NB4 (cell line): ENCODE data around the gene CNTNAP2.

Experiments used
- MYC ChIP-seq: IDR thresholded peaks from 2 replicates; pipeline ENCODE4 v1.6.1; 2011; ENCODE audit warnings: low read depth, low read length
- POLR2A ChIP-seq: IDR thresholded peaks from 2 replicates; pipeline ENCODE4 v1.6.1; 2011; ENCODE audit warnings: mild to moderate bottlenecking; ENCODE audit not compliant: insufficient read length; ENCODE audit errors: extremely low read depth
- TF ChIP-seq, protein P1 (sequence below): IDR thresholded peaks from 2 replicates; pipeline ENCODE4 v1.6.1; 2011; ENCODE audit warnings: low read depth, low read length
- TF ChIP-seq, protein P2 (sequence below): IDR thresholded peaks from one replicate; pipeline ENCODE4 v1.5.1; 2012; ENCODE audit warnings: low read depth, low read length

DNA sequence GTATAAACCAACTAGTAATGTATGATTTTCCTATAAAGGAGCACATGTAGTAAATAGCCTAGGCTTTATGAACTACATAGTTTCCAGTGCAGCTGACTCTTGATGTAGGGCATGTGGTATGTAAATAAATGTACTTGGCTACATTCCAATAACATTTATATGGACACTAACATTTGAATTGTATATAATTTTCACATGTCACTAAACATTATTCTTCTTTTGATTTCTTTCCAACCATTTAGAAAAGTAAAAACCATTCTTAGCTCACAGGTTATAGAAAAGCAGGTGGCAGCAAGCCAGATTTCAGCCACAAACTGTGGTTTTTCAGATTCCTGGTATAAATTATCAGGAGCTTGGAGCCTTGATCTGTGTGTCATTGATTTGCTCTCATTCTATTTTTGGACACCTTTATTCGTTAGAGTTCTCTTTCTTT lies 1182.0 kb downstream of the CNTNAP2 start:
- TF ChIP-seq, protein P1, sequence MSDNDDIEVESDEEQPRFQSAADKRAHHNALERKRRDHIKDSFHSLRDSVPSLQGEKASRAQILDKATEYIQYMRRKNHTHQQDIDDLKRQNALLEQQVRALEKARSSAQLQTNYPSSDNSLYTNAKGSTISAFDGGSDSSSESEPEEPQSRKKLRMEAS: no peak
- TF ChIP-seq, protein P2, sequence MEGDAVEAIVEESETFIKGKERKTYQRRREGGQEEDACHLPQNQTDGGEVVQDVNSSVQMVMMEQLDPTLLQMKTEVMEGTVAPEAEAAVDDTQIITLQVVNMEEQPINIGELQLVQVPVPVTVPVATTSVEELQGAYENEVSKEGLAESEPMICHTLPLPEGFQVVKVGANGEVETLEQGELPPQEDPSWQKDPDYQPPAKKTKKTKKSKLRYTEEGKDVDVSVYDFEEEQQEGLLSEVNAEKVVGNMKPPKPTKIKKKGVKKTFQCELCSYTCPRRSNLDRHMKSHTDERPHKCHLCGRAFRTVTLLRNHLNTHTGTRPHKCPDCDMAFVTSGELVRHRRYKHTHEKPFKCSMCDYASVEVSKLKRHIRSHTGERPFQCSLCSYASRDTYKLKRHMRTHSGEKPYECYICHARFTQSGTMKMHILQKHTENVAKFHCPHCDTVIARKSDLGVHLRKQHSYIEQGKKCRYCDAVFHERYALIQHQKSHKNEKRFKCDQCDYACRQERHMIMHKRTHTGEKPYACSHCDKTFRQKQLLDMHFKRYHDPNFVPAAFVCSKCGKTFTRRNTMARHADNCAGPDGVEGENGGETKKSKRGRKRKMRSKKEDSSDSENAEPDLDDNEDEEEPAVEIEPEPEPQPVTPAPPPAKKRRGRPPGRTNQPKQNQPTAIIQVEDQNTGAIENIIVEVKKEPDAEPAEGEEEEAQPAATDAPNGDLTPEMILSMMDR: no peak
- no peak for TF ChIP-seq POLR2A
- no peak for TF ChIP-seq MYC
